ENCODE data around the gene SNTB2. TPM values are rescaled to one million over a fixed set of nuclear protein-coding genes. Genes with fewer than 3 reads are reported as not detected.

The SNTB2 gene
- total and polyA plus RNA-seq, 2 donors, result 7.2 to 11.2 TPM

DNA sequence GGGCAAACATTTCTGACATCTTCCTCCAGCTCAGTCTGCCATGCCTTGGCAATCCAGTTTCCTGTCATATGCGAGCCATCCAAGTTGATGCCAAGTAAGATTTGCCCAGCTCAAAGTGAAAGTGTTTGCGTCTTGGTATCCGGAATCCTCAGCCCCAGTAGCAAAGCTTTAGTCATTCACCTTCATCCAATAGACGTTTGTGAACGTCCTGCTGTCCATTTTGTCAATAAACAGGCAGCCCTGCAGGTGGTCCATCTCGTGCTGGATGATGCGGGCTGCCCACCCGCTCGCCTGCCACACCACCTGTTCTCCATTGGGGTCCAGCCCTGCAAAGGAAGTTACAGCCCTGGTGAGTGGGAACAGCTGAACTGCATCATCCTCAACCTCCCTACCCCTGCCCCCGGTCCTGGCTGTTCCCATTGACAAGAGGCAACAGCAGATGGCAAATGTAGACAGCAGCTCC, 141.9 kb downstream of the SNTB2 start:
- H3K36me3 ChIP-seq (ENCODE audit: control insufficient read depth in 2 of 2, insufficient read depth in 2 of 2, low read length in 1 of 2), result peaks cover 61 to 67% of the 10 kb centered on the region in 2 donors
- peaks cover 24 to 34% of the 10 kb centered on the region in 2 donors for H3K4me1 ChIP-seq (ENCODE audit: control insufficient read depth in 2 of 2, insufficient read depth in 2 of 2, low read length in 2 of 2)
- H3K27me3 ChIP-seq (ENCODE audit: control insufficient read depth in 2 of 2, insufficient read depth in 1 of 2, low read length in 1 of 2), result no peaks in the 10 kb centered on the region
- H3K27ac ChIP-seq (ENCODE audit: low read depth in 1 of 2, low read length in 1 of 2), result no peak overlapping the region
- 93% methylated on average over 10 of the region's 10 CpGs for WGBS
- H3K4me3 ChIP-seq (ENCODE audit: low read length in 2 of 2), result peak overlapping the region in 1 of 2 donors; percentile 64
- H3K9me3 ChIP-seq (ENCODE audit: control insufficient read depth in 2 of 2, insufficient read depth in 1 of 2, low read length in 1 of 2), result no peaks in the 10 kb centered on the region
- DNase-seq (ENCODE audit: low read depth in 6 of 9, low spot score in 9 of 9), result no peak

DNA sequence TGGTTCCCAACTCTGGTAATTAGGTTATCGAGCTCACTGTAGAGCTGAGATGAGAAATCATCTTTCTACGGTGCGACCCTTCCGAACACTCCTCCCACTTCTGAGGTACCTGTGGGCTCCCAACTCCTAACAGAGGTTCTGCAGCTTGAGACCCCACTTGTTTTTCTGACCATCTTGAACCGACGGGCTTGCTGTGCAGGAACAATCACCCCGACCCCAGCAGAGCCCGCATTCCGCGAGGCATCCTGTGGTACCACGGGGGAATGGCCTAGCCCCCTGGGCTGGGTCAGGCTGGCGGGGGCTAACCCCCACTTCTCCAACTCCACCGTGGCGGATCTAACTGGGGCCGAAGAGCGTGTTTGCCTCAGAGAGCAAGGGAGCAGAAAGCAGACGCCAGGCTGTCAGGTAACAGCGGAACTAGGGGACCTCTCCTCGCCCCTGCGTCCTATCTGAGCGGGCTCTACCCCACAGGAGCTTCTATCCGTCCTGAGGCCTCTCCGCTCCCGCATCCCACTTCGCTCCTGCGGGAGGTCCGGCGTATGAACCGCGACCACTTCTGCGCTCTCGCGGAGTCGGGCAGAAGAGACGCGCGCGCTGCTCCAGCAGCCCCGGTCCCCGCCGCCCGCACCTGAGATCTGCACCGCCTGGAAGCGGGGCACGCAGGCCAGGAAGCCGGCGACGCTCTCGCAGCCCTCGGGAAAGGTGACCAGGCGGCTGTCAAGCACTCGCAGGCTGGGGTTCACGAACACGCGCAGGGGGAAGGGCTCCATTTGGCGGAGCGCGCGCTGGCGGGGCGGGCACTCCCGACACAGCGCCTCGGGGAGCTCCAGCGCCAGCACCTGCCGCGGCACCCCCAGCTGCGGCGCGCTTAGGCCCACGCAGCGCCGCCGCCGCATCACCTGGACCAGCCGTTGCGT, 142.7 kb downstream of the SNTB2 start:
- Histone ChIP-seq H3K36me3 (ENCODE audit: control insufficient read depth in 2 of 2, insufficient read depth in 2 of 2, low read length in 1 of 2) (peaks cover 61 to 67% of the 10 kb centered on the region in 2 donors), H3K4me1 (ENCODE audit: control insufficient read depth in 2 of 2, insufficient read depth in 2 of 2, low read length in 2 of 2) (peaks cover 24 to 29% of the 10 kb centered on the region in 2 donors), H3K9me3 (ENCODE audit: control insufficient read depth in 2 of 2, insufficient read depth in 1 of 2, low read length in 1 of 2) (no peaks in the 10 kb centered on the region), H3K27ac (ENCODE audit: low read depth in 1 of 2, low read length in 1 of 2) (peak overlapping the region in 1 of 2 donors; percentile 15), H3K27me3 (ENCODE audit: control insufficient read depth in 2 of 2, insufficient read depth in 1 of 2, low read length in 1 of 2) (no peaks in the 10 kb centered on the region), H3K4me3 (ENCODE audit: low read length in 2 of 2) (peak overlapping the region; percentile 64 to 97)
- 12% methylated on average over 77 of the region's 77 CpGs for WGBS
- DNase-seq (ENCODE audit: low read depth in 6 of 9, low spot score in 9 of 9), result peak in 2 of 9 donors; percentile 31 to 39

GRCh38 chr16:69330286-69331109, 143.5 kb downstream of the SNTB2 start, which contains the start of gene PDF:
PDF (minus strand) TSS chr16:69330588; CDS start chr16:69330570, 18 bp downstream.
- peak within 1 kb of the TSS; percentile 58 to 92 for H3K27ac ChIP-seq (ENCODE audit: low read depth in 1 of 2, low read length in 1 of 2)
- peaks cover 62 to 69% of the 10 kb centered on the region in 2 donors for H3K36me3 ChIP-seq (ENCODE audit: control insufficient read depth in 2 of 2, insufficient read depth in 2 of 2, low read length in 1 of 2)
- no peaks in the 10 kb centered on the region for H3K9me3 ChIP-seq (ENCODE audit: control insufficient read depth in 2 of 2, insufficient read depth in 1 of 2, low read length in 1 of 2)
- peak within 1 kb of the TSS; percentile 64 to 97 for H3K4me3 ChIP-seq (ENCODE audit: low read length in 2 of 2)
- H3K27me3 ChIP-seq (ENCODE audit: control insufficient read depth in 2 of 2, insufficient read depth in 1 of 2, low read length in 1 of 2), result no peaks in the 10 kb centered on the region
- DNase-seq (ENCODE audit: low read depth in 6 of 9, low spot score in 9 of 9), result peak in 8 of 9 donors; percentile 51 to 90 (median 81)
- 2% methylated on average over 93 of the region's 93 CpGs for WGBS
- peaks cover 24 to 27% of the 10 kb centered on the region in 2 donors for H3K4me1 ChIP-seq (ENCODE audit: control insufficient read depth in 2 of 2, insufficient read depth in 2 of 2, low read length in 2 of 2)

DNA sequence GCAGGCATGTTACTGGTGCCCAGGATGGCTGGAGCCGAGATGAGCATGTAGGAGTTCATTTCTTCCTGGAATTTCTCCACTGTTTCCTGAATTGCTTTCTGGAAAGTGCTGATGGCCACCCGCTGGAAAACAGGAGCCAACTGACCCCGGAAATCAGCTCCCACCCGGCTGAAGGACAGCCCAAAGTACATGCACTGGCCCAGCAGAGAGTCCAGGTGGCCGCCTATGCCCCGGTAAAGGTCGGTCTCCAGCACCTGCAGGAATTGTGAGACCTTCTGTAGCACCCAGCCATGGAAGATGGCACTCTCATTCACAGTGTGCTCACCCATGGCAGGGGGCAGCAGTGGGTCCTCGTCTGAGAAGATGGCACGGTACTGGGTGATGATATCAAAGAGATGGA, 147.7 kb downstream of the SNTB2 start:
- Histone ChIP-seq H3K4me3 (ENCODE audit: low read length in 2 of 2) (no peak overlapping the region), H3K27ac (ENCODE audit: low read depth in 1 of 2, low read length in 1 of 2) (no peak overlapping the region), H3K4me1 (ENCODE audit: control insufficient read depth in 2 of 2, insufficient read depth in 2 of 2, low read length in 2 of 2) (peaks cover 12 to 18% of the 10 kb centered on the region in 2 donors), H3K27me3 (ENCODE audit: control insufficient read depth in 2 of 2, insufficient read depth in 1 of 2, low read length in 1 of 2) (no peaks in the 10 kb centered on the region), H3K9me3 (ENCODE audit: control insufficient read depth in 2 of 2, insufficient read depth in 1 of 2, low read length in 1 of 2) (no peaks in the 10 kb centered on the region), H3K36me3 (ENCODE audit: control insufficient read depth in 2 of 2, insufficient read depth in 2 of 2, low read length in 1 of 2) (peaks cover 41 to 46% of the 10 kb centered on the region in 2 donors)
- no peak for DNase-seq (ENCODE audit: low read depth in 6 of 9, low spot score in 9 of 9)
- WGBS, result 98% methylated on average over 9 of the region's 9 CpGs

GRCh38 chr16:69338557-69339288, 151.8 kb downstream of the SNTB2 start:
- Histone ChIP-seq H3K4me3 (ENCODE audit: low read length in 2 of 2) (peak overlapping the region; percentile 97 to 98), H3K4me1 (ENCODE audit: control insufficient read depth in 2 of 2, insufficient read depth in 2 of 2, low read length in 2 of 2) (peaks cover 16 to 23% of the 10 kb centered on the region in 2 donors), H3K27ac (ENCODE audit: low read depth in 1 of 2, low read length in 1 of 2) (peak overlapping the region; percentile 86 to 95), H3K27me3 (ENCODE audit: control insufficient read depth in 2 of 2, insufficient read depth in 1 of 2, low read length in 1 of 2) (no peaks in the 10 kb centered on the region), H3K36me3 (ENCODE audit: control insufficient read depth in 2 of 2, insufficient read depth in 2 of 2, low read length in 1 of 2) (peaks cover 28 to 45% of the 10 kb centered on the region in 2 donors), H3K9me3 (ENCODE audit: control insufficient read depth in 2 of 2, insufficient read depth in 1 of 2, low read length in 1 of 2) (no peaks in the 10 kb centered on the region)
- no peak for DNase-seq (ENCODE audit: low read depth in 6 of 9, low spot score in 9 of 9)
- WGBS, result 22% methylated on average over 46 of the region's 46 CpGs

DNA sequence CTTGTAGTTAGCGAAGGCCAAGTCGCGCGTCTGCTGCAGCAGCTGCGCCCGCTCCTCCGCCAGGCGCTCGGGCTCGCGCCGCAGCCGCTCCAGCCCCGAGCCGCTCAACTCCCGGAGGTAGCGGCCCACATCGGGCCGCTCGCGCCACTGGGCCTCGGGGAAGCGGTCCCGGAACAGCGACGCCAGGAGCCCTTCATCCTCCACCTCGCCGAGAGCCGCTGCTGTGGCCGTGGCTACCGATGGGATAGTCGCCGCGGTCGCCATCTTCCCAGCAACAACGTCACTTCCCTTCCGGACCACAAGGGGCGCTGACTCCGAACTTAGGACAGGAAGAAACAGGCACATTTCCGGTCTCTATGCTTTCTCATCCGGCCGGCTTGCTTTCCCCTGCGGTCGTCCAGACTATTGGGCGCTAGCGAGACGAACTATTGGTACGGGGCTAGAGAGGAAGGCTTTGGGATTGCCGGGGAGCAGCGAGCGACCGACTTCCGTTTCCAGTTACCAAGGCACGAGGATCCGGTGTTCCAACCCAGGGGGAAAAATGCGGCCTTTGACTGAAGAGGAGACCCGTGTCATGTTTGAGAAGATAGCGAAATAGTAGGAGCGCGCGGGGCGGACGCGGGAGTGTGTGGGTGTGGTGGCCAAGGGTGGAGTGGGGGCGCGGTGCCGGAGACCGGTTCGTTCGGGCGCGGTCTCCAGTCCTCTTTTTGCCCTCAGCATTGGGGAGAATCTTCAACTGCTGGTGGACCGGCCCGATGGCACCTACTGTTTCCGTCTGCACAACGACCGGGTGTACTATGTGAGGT, 152.5 kb downstream of the SNTB2 start, which contains the start of the genes COG8 and NIP7:
TSS of gene COG8 (minus strand) at position 276 of the 806 bp plus-strand sequence. CDS start at position 264, 12 bp downstream.
TSS of gene NIP7 (plus strand) at position 484 of the 806 bp plus-strand sequence. CDS start at position 542, 58 bp downstream.
- Histone ChIP-seq H3K4me3 (ENCODE audit: low read length in 2 of 2) (peak within 1 kb of the TSS; percentile 97 to 98), H3K4me1 (ENCODE audit: control insufficient read depth in 2 of 2, insufficient read depth in 2 of 2, low read length in 2 of 2) (peaks cover 16 to 23% of the 10 kb centered on the region in 2 donors), H3K36me3 (ENCODE audit: control insufficient read depth in 2 of 2, insufficient read depth in 2 of 2, low read length in 1 of 2) (peaks cover 26 to 43% of the 10 kb centered on the region in 2 donors), H3K27ac (ENCODE audit: low read depth in 1 of 2, low read length in 1 of 2) (peak within 1 kb of the TSS; percentile 86 to 95), H3K27me3 (ENCODE audit: control insufficient read depth in 2 of 2, insufficient read depth in 1 of 2, low read length in 1 of 2) (no peaks in the 10 kb centered on the region), H3K9me3 (ENCODE audit: control insufficient read depth in 2 of 2, insufficient read depth in 1 of 2, low read length in 1 of 2) (no peaks in the 10 kb centered on the region)
- under 1% methylated on average over 77 of the region's 77 CpGs for WGBS
- DNase-seq (ENCODE audit: low read depth in 6 of 9, low spot score in 9 of 9), result peak; percentile 89 to 97 (median 94)

- peaks cover 16 to 23% of the 10 kb centered on the region in 2 donors for H3K4me1 ChIP-seq (ENCODE audit: control insufficient read depth in 2 of 2, insufficient read depth in 2 of 2, low read length in 2 of 2)
- no peaks in the 10 kb centered on the region for H3K9me3 ChIP-seq (ENCODE audit: control insufficient read depth in 2 of 2, insufficient read depth in 1 of 2, low read length in 1 of 2)
- H3K36me3 ChIP-seq (ENCODE audit: control insufficient read depth in 2 of 2, insufficient read depth in 2 of 2, low read length in 1 of 2), result peaks cover 19 to 37% of the 10 kb centered on the region in 2 donors
- H3K4me3 ChIP-seq (ENCODE audit: low read length in 2 of 2), result peak overlapping the region; percentile 97 to 98
- H3K27me3 ChIP-seq (ENCODE audit: control insufficient read depth in 2 of 2, insufficient read depth in 1 of 2, low read length in 1 of 2), result no peaks in the 10 kb centered on the region
- WGBS, result 11% methylated on average over 16 of the region's 16 CpGs
- H3K27ac ChIP-seq (ENCODE audit: low read depth in 1 of 2, low read length in 1 of 2), result peak overlapping the region in 1 of 2 donors; percentile 86
- no peak for DNase-seq (ENCODE audit: low read depth in 6 of 9, low spot score in 9 of 9)
These were observed 153.2 kb downstream of the SNTB2 start for GRCh38 chr16:69340095-69340644.

All from thymus (tissue), 11 donors.